ENCODE results near the gene FOXR1.

The FOXR1 gene

GRCh38 chr11:119026970-119027369 lies 55.4 kb downstream of the FOXR1 start:
- DNase-seq (ENCODE audit: low read depth in 2 of 2): no peak

GRCh38 chr11:119027561-119028345 lies 56.2 kb downstream of the FOXR1 start:
- DNase-seq (ENCODE audit: low read depth in 2 of 2): no peak

GRCh38 chr11:119028346-119029068 lies 56.9 kb downstream of the FOXR1 start:
- no peak for DNase-seq (ENCODE audit: low read depth in 2 of 2)

GRCh38 chr11:119029069-119029339 lies 57.4 kb downstream of the FOXR1 start:
- no peak for DNase-seq (ENCODE audit: low read depth in 2 of 2)

GRCh38 chr11:119029340-119030028 lies 57.9 kb downstream of the FOXR1 start:
- peak; percentile 25 to 26 for DNase-seq (ENCODE audit: low read depth in 2 of 2)

GRCh38 chr11:119030029-119030328 lies 58.4 kb downstream of the FOXR1 start:
- no peak for DNase-seq (ENCODE audit: low read depth in 2 of 2)

- DNase-seq (ENCODE audit: low read depth in 2 of 2): peak; percentile 99
Measured at GRCh38 chr11:119030329-119031047, 58.9 kb downstream of the FOXR1 start, which contains the start of gene SLC37A4. TSS of gene SLC37A4 (minus strand) at chr11:119030877.
